Muscle of arm (tissue), 14 donors: ENCODE measurements around the gene RIOK3. TPM values are rescaled to one million over a fixed set of nuclear protein-coding genes. Genes with fewer than 3 reads are reported as not detected.
"Not testable (repeated sequence)": the region's sequence is repeated elsewhere in the genome, so short reads cannot be mapped to it uniquely, and the experiment has no call there.

ENCODE experiments used
- DNase-seq: peaks from one replicate; pipeline ENCODE4 v3.0.0-alpha.2; 2013
- long read RNA-seq, 11 donors: transcript quantifications; one replicate each; lab custom pipeline, GENCODE V29; 2026
- polyA plus RNA-seq, 12 donors: library from polyadenylated mRNA; unstranded; fragments of 120-200 nt; gene quantifications; one replicate each; pipeline ENCODE4 v1.2.1, GENCODE V29; 2013; ENCODE audit not compliant: insufficient read length in 12 of 12

Gene RIOK3
- polyA plus RNA-seq = 10 to 100 TPM in 11 of 12 donors, not detected in 1; 61.9 to 97.9 (median 84.0) TPM
- long read RNA-seq, donor 1, full-length matches to known transcripts = 12 of 87 reads
- long read RNA-seq, donor 1, partial matches to known transcripts = 75 of 87 reads
- long read RNA-seq, donor 1, other reads (novel, unspliced or antisense) = 0 of 87 reads
- long read RNA-seq, donor 2, full-length matches to known transcripts = 24 of 39 reads
- long read RNA-seq, donor 2, partial matches to known transcripts = 15 of 39 reads
- long read RNA-seq, donor 2, other reads (novel, unspliced or antisense) = 0 of 39 reads
- long read RNA-seq, donor 3, full-length matches to known transcripts = 6 of 6 reads
- long read RNA-seq, donor 3, partial matches to known transcripts = 0 of 6 reads
- long read RNA-seq, donor 3, other reads (novel, unspliced or antisense) = 0 of 6 reads
- long read RNA-seq, donor 4, full-length matches to known transcripts = 5 of 5 reads
- long read RNA-seq, donor 4, partial matches to known transcripts = 0 of 5 reads
- long read RNA-seq, donor 4, other reads (novel, unspliced or antisense) = 0 of 5 reads
- long read RNA-seq, donor 5, full-length matches to known transcripts = 20 of 20 reads
- long read RNA-seq, donor 5, partial matches to known transcripts = 0 of 20 reads
- long read RNA-seq, donor 5, other reads (novel, unspliced or antisense) = 0 of 20 reads
- long read RNA-seq, donor 6, full-length matches to known transcripts = 8 of 20 reads
- long read RNA-seq, donor 6, partial matches to known transcripts = 12 of 20 reads
- long read RNA-seq, donor 6, other reads (novel, unspliced or antisense) = 0 of 20 reads
- long read RNA-seq, donor 7, full-length matches to known transcripts = 6 of 6 reads
- long read RNA-seq, donor 7, partial matches to known transcripts = 0 of 6 reads
- long read RNA-seq, donor 7, other reads (novel, unspliced or antisense) = 0 of 6 reads
- long read RNA-seq, donor 8, full-length matches to known transcripts = 15 of 27 reads
- long read RNA-seq, donor 8, partial matches to known transcripts = 12 of 27 reads
- long read RNA-seq, donor 8, other reads (novel, unspliced or antisense) = 0 of 27 reads
- long read RNA-seq, donor 9, full-length matches to known transcripts = 6 of 6 reads
- long read RNA-seq, donor 9, partial matches to known transcripts = 0 of 6 reads
- long read RNA-seq, donor 9, other reads (novel, unspliced or antisense) = 0 of 6 reads
- long read RNA-seq, donor 10, full-length matches to known transcripts = 16 of 30 reads
- long read RNA-seq, donor 10, partial matches to known transcripts = 14 of 30 reads
- long read RNA-seq, donor 10, other reads (novel, unspliced or antisense) = 0 of 30 reads
- long read RNA-seq, donor 11, full-length matches to known transcripts = 14 of 40 reads
- long read RNA-seq, donor 11, partial matches to known transcripts = 26 of 40 reads
- long read RNA-seq, donor 11, other reads (novel, unspliced or antisense) = 0 of 40 reads

- peak; percentile 98 for DNase-seq
These were observed at the start of gene RIOK3 for GRCh38 chr18:23452728-23453679. Gene RIOK3 (plus strand): TSS chr18:23453287. CDS start chr18:23453440, 153 bp downstream.

- no peak for DNase-seq
These were observed 49.8 kb upstream of the RIOK3 start for GRCh38 chr18:23403310-23403709.

- DNase-seq = no peak
These were observed 47.5 kb upstream of the RIOK3 start for GRCh38 chr18:23405636-23406035.

GRCh38 chr18:23406271-23406787, 46.8 kb upstream of the RIOK3 start:
- no peak for DNase-seq

- DNase-seq = no peak
These were observed 40.6 kb upstream of the RIOK3 start for GRCh38 chr18:23412351-23412964.

- DNase-seq = no peak
These were observed 37.6 kb upstream of the RIOK3 start for GRCh38 chr18:23415515-23415914.

GRCh38 chr18:23416298-23416697, 36.8 kb upstream of the RIOK3 start:
- DNase-seq = no peak

- no peak for DNase-seq
These were observed 31.8 kb upstream of the RIOK3 start for GRCh38 chr18:23421277-23421676.

- peak; percentile 24 for DNase-seq
These were observed 30.2 kb upstream of the RIOK3 start for GRCh38 chr18:23422751-23423418.

- no peak for DNase-seq
These were observed 28.5 kb upstream of the RIOK3 start for GRCh38 chr18:23424616-23425015.

- no peak for DNase-seq
These were observed 24.3 kb upstream of the RIOK3 start for GRCh38 chr18:23428821-23429220.

- DNase-seq = not testable (repeated sequence)
These were observed 23.5 kb upstream of the RIOK3 start for GRCh38 chr18:23429538-23429937.

- no peak for DNase-seq
These were observed 19.7 kb upstream of the RIOK3 start for GRCh38 chr18:23433360-23433759.

GRCh38 chr18:23437357-23438045, 15.6 kb upstream of the RIOK3 start:
- DNase-seq = peak; percentile 83

- DNase-seq = no peak
These were observed 15.1 kb upstream of the RIOK3 start for GRCh38 chr18:23438046-23438377.

GRCh38 chr18:23438608-23439366, 14.3 kb upstream of the RIOK3 start:
- DNase-seq = no peak

GRCh38 chr18:23440131-23440530, 13.0 kb upstream of the RIOK3 start:
- no peak for DNase-seq

- no peak for DNase-seq
These were observed 10.1 kb upstream of the RIOK3 start for GRCh38 chr18:23442958-23443357.
